ENCODE data around the gene ASF1B. TPM values are rescaled to one million over a fixed set of nuclear protein-coding genes. Genes with fewer than 3 reads are reported as not detected.

Gene ASF1B
- total RNA-seq, 4 donors from 2014 or later: 1.9 to 4.5 (median 4.4) TPM; not detected in 1

- no peaks in the 10 kb centered on the region for H3K36me3 ChIP-seq
- TF ChIP-seq POLR2A (IDR thresholded peaks at IDR 0.05) (no peak), POLR2AphosphoS5 (IDR thresholded peaks at IDR 0.05) (no peak), EP300 (IDR thresholded peaks at IDR 0.05; ENCODE audit: low read depth) (no peak), CTCF (IDR thresholded peaks at IDR 0.05) (no peak)
- peak overlapping the region in 1 of 4 donors; percentile 95 for H3K4me3 ChIP-seq
- no peaks in the 10 kb centered on the region for H3K9me3 ChIP-seq
- H3K27ac ChIP-seq: peak overlapping the region in 3 of 4 donors; percentile 85 to 100 (median 94)
- in situ Hi-C loops (cut with MboI; ENCODE audit: low pct_ligation_motif_present in 1 of 4, low pct_unique_long_range_greater_than_20kb in 1 of 4, low sequenced_read_pairs in 3 of 4) (no loop called here), intact Hi-C loops (cut with DNase I; ENCODE audit: low total_unique reads) (no loop called here)
- no peaks in the 10 kb centered on the region for H3K27me3 ChIP-seq
- H3K4me1 ChIP-seq: peaks cover 28 to 76% (median 54%) of the 10 kb centered on the region in 4 donors
- WGBS, 2 donors (ENCODE audit: low coverage in 1 of 2): 73 to 78% methylated on average over 5 of the region's 5 CpGs
- no peak for DNase-seq
Observed at GRCh38 chr19:14115756-14116155, 20.6 kb downstream of the ASF1B start.

GRCh38 chr19:14114854-14115253 lies 21.5 kb downstream of the ASF1B start:
- Histone ChIP-seq H3K9me3 (no peaks in the 10 kb centered on the region), H3K4me3 (no peak overlapping the region), H3K36me3 (no peaks in the 10 kb centered on the region), H3K4me1 (peaks cover 28 to 73% (median 54%) of the 10 kb centered on the region in 4 donors), H3K27ac (peak overlapping the region; percentile 30 to 100 (median 78)), H3K27me3 (no peaks in the 10 kb centered on the region)
- TF ChIP-seq CTCF (IDR thresholded peaks at IDR 0.05) (peak; percentile 59 to 67 (median 63)), POLR2AphosphoS5 (IDR thresholded peaks at IDR 0.05) (no peak)
- peak; percentile 71 for DNase-seq
- intact Hi-C loops (cut with DNase I; ENCODE audit: low total_unique reads): no loop called here
- WGBS, 2 donors (ENCODE audit: low coverage in 1 of 2): 34 to 35% methylated on average over 4 to 9 of the region's 9 CpGs
- in situ Hi-C loops (cut with MboI; ENCODE audit: low pct_ligation_motif_present in 1 of 4, low pct_unique_long_range_greater_than_20kb in 1 of 4, low sequenced_read_pairs in 3 of 4): no loop called here

- DNase-seq: no peak
- Histone ChIP-seq H3K27ac (peak overlapping the region; percentile 30 to 100 (median 78)), H3K9me3 (no peaks in the 10 kb centered on the region), H3K36me3 (no peaks in the 10 kb centered on the region), H3K4me3 (no peak overlapping the region), H3K4me1 (peaks cover 28 to 69% (median 50%) of the 10 kb centered on the region in 4 donors), H3K27me3 (no peaks in the 10 kb centered on the region)
- intact Hi-C loops (cut with DNase I; ENCODE audit: low total_unique reads) (no loop called here), in situ Hi-C loops (cut with MboI; ENCODE audit: low pct_ligation_motif_present in 1 of 4, low pct_unique_long_range_greater_than_20kb in 1 of 4, low sequenced_read_pairs in 3 of 4) (no loop called here)
- WGBS, 2 donors (ENCODE audit: low coverage in 1 of 2): 88% methylated on average over 7 of the region's 7 CpGs; no CpG with 5 or more reads in 1 of the 2 donors
- TF ChIP-seq POLR2A (IDR thresholded peaks at IDR 0.05): no peak
- TF ChIP-seq EP300 (IDR thresholded peaks at IDR 0.05; ENCODE audit: low read depth): no peak
Observed at GRCh38 chr19:14114439-14114838, 21.9 kb downstream of the ASF1B start.

GRCh38 chr19:14113762-14114414 lies 22.5 kb downstream of the ASF1B start:
- H3K27me3 ChIP-seq: no peaks in the 10 kb centered on the region
- H3K27ac ChIP-seq: peak overlapping the region; percentile 73 to 100 (median 80)
- intact Hi-C loops (cut with DNase I; ENCODE audit: low total_unique reads) (no loop called here), in situ Hi-C loops (cut with MboI; ENCODE audit: low pct_ligation_motif_present in 1 of 4, low pct_unique_long_range_greater_than_20kb in 1 of 4, low sequenced_read_pairs in 3 of 4) (no loop called here)
- H3K9me3 ChIP-seq: no peaks in the 10 kb centered on the region
- peak; percentile 61 for DNase-seq
- no peaks in the 10 kb centered on the region for H3K36me3 ChIP-seq
- WGBS, 2 donors (ENCODE audit: low coverage in 1 of 2): 84% methylated on average over 18 of the region's 18 CpGs; no CpG with 5 or more reads in 1 of the 2 donors
- no peak for TF ChIP-seq EP300 (IDR thresholded peaks at IDR 0.05; ENCODE audit: low read depth)
- TF ChIP-seq POLR2A (IDR thresholded peaks at IDR 0.05): no peak
- TF ChIP-seq CTCF (IDR thresholded peaks at IDR 0.05): peak in 2 of 5 experiments; percentile 10 to 11
- peaks cover 28 to 63% (median 45%) of the 10 kb centered on the region in 4 donors for H3K4me1 ChIP-seq
- no peak overlapping the region for H3K4me3 ChIP-seq

Measured in transverse colon (tissue), 4 donors.